ENCODE data around the gene EXOC3.

- TF ChIP-seq, protein P1, sequence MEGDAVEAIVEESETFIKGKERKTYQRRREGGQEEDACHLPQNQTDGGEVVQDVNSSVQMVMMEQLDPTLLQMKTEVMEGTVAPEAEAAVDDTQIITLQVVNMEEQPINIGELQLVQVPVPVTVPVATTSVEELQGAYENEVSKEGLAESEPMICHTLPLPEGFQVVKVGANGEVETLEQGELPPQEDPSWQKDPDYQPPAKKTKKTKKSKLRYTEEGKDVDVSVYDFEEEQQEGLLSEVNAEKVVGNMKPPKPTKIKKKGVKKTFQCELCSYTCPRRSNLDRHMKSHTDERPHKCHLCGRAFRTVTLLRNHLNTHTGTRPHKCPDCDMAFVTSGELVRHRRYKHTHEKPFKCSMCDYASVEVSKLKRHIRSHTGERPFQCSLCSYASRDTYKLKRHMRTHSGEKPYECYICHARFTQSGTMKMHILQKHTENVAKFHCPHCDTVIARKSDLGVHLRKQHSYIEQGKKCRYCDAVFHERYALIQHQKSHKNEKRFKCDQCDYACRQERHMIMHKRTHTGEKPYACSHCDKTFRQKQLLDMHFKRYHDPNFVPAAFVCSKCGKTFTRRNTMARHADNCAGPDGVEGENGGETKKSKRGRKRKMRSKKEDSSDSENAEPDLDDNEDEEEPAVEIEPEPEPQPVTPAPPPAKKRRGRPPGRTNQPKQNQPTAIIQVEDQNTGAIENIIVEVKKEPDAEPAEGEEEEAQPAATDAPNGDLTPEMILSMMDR (IDR thresholded peaks at IDR 0.05) = no peak
- TF ChIP-seq EZH2 (IDR thresholded peaks at IDR 0.05) (no peak), EZH2phosphoT487 (IDR thresholded peaks at IDR 0.05) (no peak)
These were observed 40.0 kb downstream of the EXOC3 start for GRCh38 chr5:483011-483410.

All from neural progenitor cell (in vitro differentiated cells).